ENCODE results near the gene GPR135.

DNA sequence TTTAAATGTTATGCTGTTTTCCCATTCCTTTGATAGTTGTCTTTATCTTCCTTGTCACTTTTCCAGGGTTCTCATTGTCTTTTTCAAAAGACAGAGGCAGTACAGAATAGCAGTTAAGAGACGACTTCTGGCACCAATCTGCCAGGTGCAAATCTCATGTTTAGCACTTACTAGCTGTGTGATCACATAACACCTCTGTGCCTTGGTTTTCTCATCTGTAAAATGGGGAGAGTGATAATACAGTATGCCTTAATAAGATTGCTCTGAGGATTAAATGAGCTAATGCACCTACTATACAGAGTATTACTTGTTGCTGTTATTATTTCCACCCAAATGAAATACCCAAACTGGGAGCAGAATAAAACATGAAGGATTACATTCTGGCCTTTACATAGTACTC, 4.8 kb downstream of the GPR135 start:
- TF ChIP-seq GATA2 (IDR thresholded peaks at IDR 0.05; ENCODE audit: low read depth, low read length): no peak
- no peak for TF ChIP-seq GATA3 (IDR thresholded peaks at IDR 0.05; ENCODE audit: low read depth, low read length)

Data from SH-SY5Y (cell line).